CD4-positive, alpha-beta T cell treated with Interleukin-12 subunit alpha and Interleukin-12 subunit beta, for 1 hour (primary cell): Measurements from ENCODE around the gene CACNA1E.

Experiments used
- DNase-seq: peaks from one replicate; pipeline ENCODE4 v3.0.0-alpha.2; 2020

The CACNA1E gene

DNA sequence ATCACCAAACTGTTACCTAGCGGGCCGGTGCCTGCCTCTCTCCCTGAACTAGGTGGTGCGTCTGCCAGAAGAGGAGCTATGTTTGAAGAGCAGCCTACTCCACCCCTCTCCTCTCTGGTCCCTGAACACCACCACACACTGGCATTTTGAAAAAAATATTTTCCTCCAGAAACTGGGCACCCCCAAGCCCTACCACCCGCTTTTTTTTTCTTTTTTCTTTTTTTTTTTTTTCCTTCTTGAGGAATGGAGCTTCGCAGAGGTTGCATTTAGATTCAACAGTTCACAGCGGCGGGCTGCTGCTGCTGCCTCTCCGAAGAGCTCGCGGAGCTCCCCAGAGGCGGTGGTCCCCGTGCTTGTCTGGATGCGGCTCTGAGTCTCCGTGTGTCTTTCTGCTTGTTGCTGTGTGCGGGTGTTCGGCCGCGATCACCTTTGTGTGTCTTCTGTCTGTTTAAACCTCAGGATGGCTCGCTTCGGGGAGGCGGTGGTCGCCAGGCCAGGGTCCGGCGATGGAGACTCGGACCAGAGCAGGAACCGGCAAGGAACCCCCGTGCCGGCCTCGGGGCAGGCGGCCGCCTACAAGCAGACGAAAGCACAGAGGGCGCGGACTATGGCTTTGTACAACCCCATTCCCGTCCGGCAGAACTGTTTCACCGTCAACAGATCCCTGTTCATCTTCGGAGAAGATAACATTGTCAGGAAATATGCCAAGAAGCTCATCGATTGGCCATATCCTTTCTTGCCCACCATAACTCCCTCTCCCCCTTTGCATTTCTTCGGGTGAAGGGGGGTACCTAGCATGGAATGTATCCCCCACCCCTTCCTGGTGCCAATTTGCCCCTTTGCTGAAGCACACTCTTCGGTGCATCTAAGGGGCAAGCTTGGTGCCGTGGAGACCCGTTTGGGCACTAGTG, at the start of gene CACNA1E:
Gene CACNA1E (plus strand): TSS at position 233 of the 911 bp plus-strand sequence. CDS start 228 bp downstream, at position 461.
- no peak for DNase-seq

DNA sequence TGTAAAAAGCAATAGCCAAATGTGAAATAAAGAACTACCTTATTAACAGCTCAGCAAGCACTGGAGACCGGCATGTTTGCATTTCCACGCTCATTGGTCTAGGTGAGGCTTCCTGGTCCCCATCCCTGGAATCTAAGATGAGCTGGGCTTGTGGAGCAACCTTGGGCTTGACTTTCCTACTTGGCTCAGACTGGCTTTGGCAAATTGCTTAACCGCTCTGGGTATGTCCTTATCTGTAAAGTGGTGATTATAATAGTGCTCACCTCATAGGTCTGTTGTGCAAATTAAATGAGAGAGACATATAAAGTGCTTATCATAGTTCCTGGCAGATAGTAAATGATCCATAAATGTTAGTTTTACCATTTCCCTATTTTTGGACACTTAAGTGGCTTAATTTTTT, 49.4 kb upstream of the CACNA1E start:
- DNase-seq: no peak

GRCh38 chr1:181438013-181438412, 45.3 kb upstream of the CACNA1E start:
- DNase-seq: no peak

DNA sequence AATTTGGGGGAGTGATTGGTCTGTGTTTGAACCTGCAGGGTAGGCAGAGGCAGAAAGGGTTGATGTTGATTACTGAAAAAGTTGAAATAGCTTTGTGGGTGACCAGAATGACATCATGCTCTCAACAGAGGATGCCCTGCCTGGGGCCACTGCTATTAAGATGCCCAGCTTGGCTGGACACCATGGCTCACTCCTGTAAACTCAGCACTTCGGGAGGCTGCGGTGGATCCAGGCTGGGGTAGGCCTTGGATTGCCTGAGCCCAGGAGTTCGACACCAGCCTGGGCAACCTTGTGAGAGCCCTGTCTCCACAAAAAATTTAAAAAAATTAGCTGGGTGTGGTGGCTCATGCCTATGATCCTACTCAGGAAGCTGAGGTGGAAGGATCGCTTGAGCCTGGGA, 42.8 kb upstream of the CACNA1E start:
- no peak for DNase-seq

DNA sequence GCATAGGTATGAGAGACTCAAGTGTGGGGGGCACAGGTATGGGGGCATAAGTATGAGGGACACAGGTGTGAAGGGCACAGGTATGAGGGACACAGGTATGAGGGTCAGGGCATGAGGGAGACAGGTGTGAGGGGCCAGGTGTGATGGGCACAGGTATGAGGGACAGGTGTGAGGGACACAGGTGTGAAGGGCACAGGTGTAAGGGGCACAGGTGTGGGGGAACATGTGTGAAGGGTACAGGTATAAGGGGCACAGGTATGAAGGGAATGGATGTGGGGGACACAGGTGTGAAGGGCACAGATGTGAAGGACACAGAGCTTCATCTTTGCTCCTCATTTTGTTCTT, 41.2 kb upstream of the CACNA1E start:
- no peak for DNase-seq

GRCh38 chr1:181443231-181443853, 40.0 kb upstream of the CACNA1E start:
- DNase-seq: no peak

DNA sequence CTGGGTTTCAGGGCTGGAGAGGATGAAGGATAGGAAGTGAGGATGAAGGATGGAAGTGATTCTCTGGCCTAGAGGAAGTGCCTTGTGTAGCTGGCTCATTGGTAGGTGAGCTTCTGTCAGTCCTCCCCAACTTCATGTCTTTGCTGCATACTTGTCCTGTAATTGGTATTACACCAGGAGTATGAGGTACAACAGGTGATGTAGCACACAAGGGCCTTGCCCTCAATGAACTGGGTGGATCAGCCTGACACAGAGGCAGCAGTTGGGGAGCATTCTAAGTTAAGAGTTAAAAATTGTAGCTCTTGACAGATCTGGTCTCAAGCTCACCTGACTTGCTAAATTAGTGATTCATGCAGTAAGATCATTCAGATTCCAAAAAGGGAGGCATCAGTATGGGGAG, 37.9 kb upstream of the CACNA1E start:
- DNase-seq: no peak

DNA sequence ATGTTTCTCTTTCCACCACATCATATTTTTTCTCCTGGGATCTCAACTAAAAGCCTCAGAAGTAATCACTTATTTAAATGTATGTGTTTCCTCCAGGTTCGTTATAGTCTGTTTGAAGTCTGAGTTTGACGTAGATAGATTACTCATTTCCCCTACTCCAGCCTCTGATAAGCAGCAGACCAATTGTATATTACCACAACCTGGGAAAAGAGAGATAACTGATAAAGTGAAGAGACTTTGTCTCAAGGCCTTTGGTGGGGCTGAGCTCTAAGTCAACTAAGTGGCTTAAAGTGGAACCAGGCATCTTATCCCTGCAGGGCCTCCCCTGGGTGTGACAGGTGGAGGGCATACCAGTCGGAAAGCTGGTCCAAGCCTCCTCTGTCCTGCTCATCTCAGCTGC, 34.9 kb upstream of the CACNA1E start:
- no peak for DNase-seq

GRCh38 chr1:181451661-181452230, 31.6 kb upstream of the CACNA1E start:
- no peak for DNase-seq

- DNase-seq: no peak
Observed at GRCh38 chr1:181452746-181453145, 30.6 kb upstream of the CACNA1E start.

GRCh38 chr1:181453541-181454201, 29.6 kb upstream of the CACNA1E start:
- no peak for DNase-seq

DNA sequence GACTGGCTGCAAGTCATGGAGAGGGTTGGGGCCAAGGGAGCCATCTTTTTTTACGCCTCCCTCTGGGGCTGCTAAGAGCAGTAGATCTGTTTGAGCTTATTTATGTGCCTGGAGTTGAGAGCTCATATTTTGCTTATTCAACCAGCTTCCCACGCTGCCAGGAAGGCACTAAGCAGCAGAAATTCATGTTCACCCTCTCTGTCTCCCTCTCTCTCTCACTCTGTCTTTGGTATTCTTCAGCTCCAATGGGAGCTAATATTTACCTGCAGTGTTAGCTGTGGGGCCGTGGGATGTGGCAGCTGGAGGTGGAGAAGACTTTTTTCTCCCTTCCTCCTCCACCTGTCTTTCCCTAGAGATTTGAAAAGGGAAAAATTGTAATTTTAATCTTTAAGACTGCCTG, 26.8 kb upstream of the CACNA1E start:
- no peak for DNase-seq

- no peak for DNase-seq
Observed at GRCh38 chr1:181458419-181458818, 24.9 kb upstream of the CACNA1E start.

GRCh38 chr1:181459067-181459466, 24.2 kb upstream of the CACNA1E start:
- DNase-seq: no peak

DNA sequence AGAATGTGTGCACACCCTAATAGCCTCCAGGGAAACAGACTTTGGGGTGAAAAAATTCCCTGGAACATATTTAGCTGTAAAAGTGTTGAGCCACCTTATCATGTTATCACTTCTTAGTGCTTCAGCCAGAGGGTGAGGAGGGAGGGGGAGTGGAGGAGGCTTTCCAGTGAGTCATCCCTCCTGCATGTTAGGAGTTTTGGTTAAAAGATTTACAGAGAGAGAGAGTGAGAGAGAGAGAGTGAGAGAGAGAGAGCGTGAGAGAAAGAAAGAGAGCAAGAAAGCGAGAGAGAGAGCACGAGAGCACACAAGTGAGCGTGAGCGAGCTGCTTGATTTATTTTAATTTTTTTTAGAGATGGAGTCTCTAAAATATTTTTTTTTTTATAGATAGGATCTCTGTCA, 13.5 kb upstream of the CACNA1E start:
- DNase-seq: no peak

GRCh38 chr1:181475580-181475979, 7.7 kb upstream of the CACNA1E start:
- no peak for DNase-seq

DNA sequence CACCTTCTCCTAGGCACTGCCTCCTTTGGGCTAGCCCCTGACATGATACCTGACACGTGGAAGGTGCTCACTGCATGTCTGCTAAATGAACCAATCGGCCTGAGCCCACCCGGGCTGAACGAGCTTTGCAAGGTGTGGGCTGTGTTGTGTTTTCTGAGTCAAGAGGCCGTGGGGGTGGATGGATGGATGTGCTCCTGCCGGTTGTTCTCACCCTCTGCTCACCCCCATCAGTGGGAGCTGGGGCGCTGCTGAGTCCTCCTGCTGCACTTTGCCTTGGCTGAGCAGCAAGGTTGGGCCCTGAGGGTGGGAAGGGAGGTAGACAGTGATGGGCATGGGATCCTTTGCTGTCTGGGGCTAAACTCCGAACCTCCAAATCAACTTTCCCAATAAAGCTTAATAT, 6.7 kb upstream of the CACNA1E start:
- DNase-seq: no peak

DNA sequence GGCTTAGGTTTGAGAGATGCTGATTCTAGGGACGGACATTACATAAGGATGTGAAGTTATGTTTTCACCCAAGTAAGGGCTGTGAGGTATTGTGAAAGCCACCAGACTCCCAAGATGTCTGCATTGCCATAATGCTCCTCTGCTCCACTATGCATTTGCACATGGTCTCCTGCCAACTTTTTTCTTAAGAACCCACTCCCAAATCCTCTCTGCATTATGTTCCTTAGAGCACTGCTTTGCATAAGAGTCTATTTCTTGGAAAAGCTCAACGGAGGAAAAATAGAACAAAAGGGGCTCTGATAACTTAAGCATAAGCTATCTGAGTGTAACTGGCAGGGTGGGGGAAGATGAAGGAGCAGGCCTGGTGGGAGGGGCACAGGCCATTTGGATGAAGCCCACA, 5.0 kb upstream of the CACNA1E start:
- no peak for DNase-seq

DNA sequence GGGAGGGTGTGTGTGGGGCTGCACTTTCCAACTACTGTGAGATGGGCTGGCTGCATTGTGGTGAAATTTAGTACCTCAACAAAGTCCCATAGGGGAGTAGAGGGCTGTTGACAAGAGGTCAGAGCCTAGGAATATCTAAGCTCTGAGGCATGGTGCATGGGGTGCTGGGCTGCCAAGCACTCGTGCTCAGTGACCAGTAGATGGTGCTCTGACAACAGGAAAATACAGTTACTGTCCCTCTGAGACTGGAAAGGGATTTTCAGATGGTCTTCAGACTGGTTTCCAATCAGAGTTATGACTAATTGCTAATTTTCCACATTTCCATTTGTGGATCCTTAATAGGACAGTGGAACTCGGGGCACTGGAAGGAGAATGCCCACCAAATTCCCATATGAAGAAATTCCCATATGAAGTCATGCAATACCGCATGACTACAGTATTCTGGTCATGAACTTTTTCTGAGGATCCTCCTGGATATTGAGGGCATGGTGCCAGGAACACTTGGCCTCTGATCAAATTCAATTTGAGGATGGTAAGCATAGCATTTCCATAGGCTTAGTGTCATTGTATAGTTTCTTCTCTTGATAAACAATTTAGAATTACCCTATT, 4.1 kb upstream of the CACNA1E start:
- DNase-seq: peak; percentile 26

- no peak for DNase-seq
Observed at GRCh38 chr1:181482001-181482430, 1.3 kb upstream of the CACNA1E start.

GRCh38 chr1:181482521-181483284, 614 bp upstream of the CACNA1E start:
- DNase-seq: no peak

- DNase-seq: no peak
Observed at GRCh38 chr1:181484821-181485220, 1.5 kb downstream of the CACNA1E start.
